SK-N-DZ (cell line): ENCODE results near the gene TMEM8B.
"Not testable (repeated sequence)": the region's sequence is repeated elsewhere in the genome, so short reads cannot be mapped to it uniquely, and the experiment has no call there.

Experiments used
- DNase-seq: peaks from one replicate; pipeline ENCODE4 v3.0.0-alpha.2; 2015; ENCODE audit warnings: low spot score

Gene TMEM8B

DNA sequence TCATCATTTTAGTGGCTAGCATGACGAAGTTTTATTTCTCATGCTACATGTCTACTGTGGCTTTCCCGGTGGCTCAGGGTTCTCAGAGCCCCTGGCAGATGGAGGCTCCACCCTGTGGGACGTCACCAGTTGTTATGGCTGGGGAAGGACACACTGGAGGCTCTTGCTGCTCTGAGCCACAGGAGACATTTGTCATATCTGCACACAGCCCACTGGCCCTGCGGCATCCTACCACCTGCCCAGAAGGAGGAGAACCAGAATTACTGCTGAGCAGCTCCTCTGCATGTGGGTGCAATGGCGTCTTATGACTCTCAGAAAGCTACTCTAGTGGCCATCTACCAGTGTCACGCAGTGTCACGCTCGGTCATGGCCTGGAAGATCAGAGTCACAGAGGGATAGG is 34.6 kb downstream of the TMEM8B start:
- DNase-seq = peak; percentile 21

DNA sequence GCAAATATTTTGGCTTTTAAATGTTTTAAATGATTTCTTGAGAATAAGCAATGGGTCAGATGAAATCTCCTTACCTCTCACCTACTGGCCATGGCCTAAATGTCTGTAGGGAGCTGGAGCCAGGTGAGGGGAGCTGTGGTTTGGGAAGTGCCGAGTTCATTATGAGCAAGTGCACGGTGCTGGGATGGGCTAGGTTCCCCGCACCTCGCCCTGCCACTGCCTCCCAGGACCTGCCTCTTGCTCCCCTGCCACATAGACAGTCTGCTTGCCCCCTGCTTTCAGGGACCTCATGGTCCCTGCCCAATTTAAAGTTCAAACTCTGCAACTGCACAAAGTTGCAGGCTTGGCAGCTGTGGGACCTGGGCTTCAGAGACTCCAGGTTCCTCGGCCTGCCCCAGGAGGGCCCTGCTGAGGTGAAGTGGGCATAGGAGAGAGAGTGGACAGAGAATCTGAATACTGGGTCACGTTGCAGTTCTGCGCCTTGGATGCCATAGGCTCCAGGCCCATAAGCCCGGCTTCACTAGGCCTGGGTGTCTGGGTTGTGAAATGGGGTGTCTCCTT is 35.7 kb downstream of the TMEM8B start:
- no peak for DNase-seq

DNA sequence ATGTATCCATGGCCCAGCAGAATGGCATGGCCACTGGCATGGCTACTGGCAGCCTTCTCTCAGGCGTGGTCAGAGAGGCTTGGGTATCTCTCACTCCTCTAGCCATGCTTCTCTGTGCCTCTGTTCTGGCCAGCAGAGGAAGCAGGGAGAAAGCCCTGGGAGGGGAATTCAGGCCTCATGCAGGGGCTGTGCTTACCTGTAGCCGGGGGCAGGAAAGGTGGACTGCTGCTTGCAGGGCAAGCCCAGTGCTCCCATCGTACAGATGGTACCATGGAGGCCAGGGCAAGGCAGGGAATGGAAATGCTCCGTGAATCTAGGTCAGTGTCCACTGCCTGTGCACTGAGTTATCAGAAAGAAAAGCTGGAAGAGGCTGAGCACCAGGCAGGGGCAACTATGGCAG is 38.5 kb downstream of the TMEM8B start:
- no peak for DNase-seq

GRCh38 chr9:35868933-35869332 is 39.9 kb downstream of the TMEM8B start:
- no peak for DNase-seq

DNA sequence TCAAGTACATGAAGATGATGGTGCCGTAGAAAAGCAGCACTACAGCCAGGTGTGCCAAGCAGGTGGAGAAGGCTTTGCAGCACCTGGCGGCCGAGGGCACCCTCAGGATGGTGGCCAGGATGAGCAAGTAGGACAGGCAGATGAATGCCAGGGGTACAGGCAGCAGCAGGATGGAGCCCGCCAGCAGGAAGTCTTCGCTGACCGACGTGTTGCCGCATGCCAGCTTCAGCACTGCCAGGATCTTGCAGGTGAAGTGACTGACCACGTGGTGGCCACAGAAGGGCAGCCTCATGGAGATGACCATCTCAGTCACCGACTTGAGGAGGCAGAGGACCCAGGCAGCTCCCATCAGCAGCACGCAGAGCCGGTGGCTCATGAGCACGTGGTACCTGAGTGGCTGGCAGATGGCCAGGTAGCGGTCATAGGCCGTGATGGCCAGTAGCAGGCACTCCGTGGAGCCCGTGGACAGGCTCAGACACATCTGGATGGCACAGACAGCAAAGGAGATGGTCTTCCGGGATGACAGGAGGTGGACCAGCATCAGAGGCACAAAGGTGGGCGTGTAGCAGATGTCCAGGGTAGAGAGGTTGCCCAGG is 40.7 kb downstream of the TMEM8B start:
- DNase-seq = no peak

DNA sequence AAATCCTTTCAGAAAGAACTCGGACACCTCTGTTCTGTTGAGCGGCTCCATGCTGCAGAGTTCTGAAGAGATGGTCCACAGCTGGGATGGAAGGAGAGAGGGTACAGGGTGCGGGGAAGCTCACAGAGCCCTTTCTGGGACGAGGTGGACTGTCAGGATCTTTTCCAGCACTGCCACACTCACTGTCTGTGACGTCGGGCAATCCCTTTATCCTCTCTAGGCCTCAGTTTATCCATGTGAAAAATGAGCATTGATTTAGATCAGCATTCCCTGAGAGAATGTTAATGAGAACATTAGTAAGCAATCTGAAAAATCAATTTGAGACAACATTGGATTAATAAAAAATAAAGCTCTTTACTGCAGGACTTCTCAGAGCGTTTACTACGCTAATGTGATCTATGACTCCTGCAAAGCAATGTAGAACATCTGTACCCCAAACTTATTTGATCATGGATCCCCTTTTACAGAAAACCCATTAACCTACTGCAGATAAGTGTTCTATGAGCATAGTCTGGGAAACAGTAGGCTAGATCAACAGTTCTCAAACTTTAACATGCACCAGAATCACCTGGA is 41.4 kb downstream of the TMEM8B start, which contains the start of gene OR13J1:
OR13J1 (minus strand) TSS at position 51 of the 573 bp plus-strand sequence; CDS start at position 51, 0 bp downstream.
- no peak for DNase-seq

DNA sequence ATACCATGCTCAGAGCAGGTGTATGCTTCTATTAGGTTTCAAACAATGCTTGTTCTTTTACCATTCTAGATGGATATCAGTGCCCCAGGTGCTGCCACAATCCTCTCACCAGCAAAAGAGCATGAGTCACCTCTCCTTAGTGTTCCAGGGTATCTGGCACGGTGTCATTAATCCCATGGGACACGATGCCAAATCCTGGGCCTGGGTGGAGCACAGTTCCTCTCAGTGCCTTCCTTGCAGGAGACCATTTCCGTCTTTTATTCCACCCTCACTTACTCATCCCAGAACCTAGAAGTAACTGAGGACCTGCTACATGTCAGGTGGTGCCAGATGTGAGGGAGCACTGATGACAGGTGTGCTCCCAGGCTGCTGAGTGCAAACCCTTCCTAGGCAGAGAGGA is 42.5 kb downstream of the TMEM8B start:
- DNase-seq = no peak

GRCh38 chr9:35872505-35872904 is 43.5 kb downstream of the TMEM8B start:
- DNase-seq = no peak

- DNase-seq = peak; percentile 77
These were observed 53.3 kb downstream of the TMEM8B start for GRCh38 chr9:35882263-35882848.

- no peak for DNase-seq
These were observed 54.0 kb downstream of the TMEM8B start for GRCh38 chr9:35882996-35883395.

- not testable (repeated sequence) for DNase-seq
These were observed 55.9 kb downstream of the TMEM8B start for GRCh38 chr9:35884908-35885307.

- DNase-seq = no peak
These were observed 62.6 kb downstream of the TMEM8B start for GRCh38 chr9:35891646-35892045.

DNA sequence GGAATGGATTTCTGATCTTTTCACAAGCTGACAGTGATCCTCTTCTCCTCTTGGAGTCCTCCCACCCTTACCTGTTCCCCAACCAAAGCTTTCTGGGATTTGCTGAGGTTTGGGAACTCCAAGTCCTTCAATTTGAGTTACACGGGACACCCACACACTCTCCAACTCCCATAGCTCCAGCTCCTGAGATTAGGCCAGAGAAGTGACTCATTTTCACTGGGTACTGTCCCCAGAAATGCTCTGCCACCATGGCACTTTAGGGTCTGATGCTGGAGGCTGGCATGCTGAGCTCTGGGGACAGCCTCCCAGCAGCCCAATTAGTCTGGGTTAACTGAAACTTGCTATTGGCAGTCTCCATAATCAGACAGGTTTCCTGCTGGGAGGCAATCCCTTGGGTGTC is 63.0 kb downstream of the TMEM8B start:
- DNase-seq = no peak

- no peak for DNase-seq
These were observed 67.5 kb downstream of the TMEM8B start for GRCh38 chr9:35896570-35896969.

GRCh38 chr9:35897376-35898099 is 68.5 kb downstream of the TMEM8B start:
- DNase-seq = not testable (repeated sequence)

GRCh38 chr9:35898337-35898736 is 69.3 kb downstream of the TMEM8B start:
- no peak for DNase-seq

GRCh38 chr9:35899021-35899420 is 70.0 kb downstream of the TMEM8B start:
- DNase-seq = no peak

DNA sequence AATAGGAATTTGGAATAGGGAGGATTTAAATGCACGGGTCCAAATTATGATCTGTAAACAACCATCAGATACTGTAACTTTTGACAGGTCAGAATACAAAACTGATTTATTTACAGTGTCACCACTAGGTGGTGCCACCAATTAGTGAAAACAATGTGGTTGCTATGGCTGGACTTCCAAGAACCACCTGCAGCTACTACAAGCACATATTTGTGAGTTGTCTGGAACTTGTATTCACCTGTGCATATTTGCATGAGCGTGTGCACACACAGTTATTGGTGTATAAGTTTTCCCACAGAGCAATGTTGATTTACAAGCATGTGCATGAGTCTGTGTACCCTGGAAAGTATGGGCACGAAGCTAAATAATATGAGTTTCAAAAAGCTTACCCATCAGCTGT is 74.0 kb downstream of the TMEM8B start:
- peak; percentile 62 for DNase-seq

- DNase-seq = no peak
These were observed 75.3 kb downstream of the TMEM8B start for GRCh38 chr9:35904338-35904737.

GRCh38 chr9:35905051-35905781 is 76.2 kb downstream of the TMEM8B start:
- DNase-seq = no peak

DNA sequence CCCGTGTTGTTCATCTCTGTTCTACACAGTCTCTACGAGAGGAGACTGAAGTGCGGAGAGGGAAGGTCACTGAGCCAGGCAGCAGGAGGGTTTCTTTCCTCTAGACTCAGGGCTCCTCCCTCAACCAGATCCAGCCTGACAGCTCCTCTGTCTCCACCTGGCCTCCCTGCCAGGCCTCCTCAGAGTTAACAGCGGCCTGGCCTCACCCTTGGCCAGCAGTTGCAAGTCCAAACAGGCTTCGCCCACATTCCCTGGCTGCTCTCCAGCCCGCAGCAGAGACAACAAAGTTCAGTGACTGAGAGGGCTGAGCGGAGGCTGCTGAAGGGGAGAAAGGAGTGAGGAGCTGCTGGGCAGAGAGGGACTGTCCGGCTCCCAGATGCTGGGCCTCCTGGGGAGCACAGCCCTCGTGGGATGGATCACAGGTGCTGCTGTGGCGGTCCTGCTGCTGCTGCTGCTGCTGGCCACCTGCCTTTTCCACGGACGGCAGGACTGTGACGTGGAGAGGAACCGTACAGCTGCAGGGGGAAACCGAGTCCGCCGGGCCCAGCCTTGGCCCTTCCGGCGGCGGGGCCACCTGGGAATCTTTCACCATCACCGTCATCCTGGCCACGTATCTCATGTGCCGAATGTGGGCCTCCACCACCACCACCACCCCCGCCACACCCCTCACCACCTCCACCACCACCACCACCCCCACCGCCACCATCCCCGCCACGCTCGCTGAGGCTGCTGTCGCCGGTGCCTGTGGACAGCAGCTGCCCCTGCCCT is 77.1 kb downstream of the TMEM8B start, which contains the start of gene HRCT1:
HRCT1 (plus strand) TSS at position 291 of the 768 bp plus-strand sequence; CDS start at position 377, 86 bp downstream.
- no peak for DNase-seq
